Activated naive CD4-positive, alpha-beta T cell treated with anti-CD3 and anti-CD28 coated beads, Interleukin-2, amount 10 ng/mL, durations not matched to agents 7 days and 5 days (primary cell): Measurements from ENCODE around the gene SCEL.
"Not testable (repeated sequence)": the region's sequence is repeated elsewhere in the genome, so short reads cannot be mapped to it uniquely, and the experiment has no call there.

Experiments used
- CTCF ChIA-PET: fragments of 350-600 bp; sonication (Branson Sonifier 250); formaldehyde crosslinking; loops from one replicate; lab custom pipeline; 2021; ENCODE audit warnings: antibody characterized with exemption; lab: Charles Lee
- DNase-seq: peaks from one replicate; pipeline ENCODE4 v3.0.0-alpha.2; 2020
- H3K27ac Mint-ChIP-seq: one replicate; pipeline ENCODE4 v1.8.0; 2021; ENCODE audit warnings: mild to moderate bottlenecking, moderate library complexity, mixed read lengths
- H3K27me3 Mint-ChIP-seq: one replicate; pipeline ENCODE4 v1.8.0; 2021; ENCODE audit warnings: mild to moderate bottlenecking, mixed read lengths
- H3K36me3 Mint-ChIP-seq: one replicate; pipeline ENCODE4 v1.8.0; 2021; ENCODE audit warnings: mixed read lengths
- H3K4me1 Mint-ChIP-seq: one replicate; pipeline ENCODE4 v1.8.0; 2021; ENCODE audit warnings: mixed read lengths
- H3K4me3 Mint-ChIP-seq: one replicate; pipeline ENCODE4 v1.8.0; 2021; ENCODE audit warnings: mild to moderate bottlenecking, moderate library complexity, mixed read lengths
- H3K9me3 Mint-ChIP-seq: one replicate; pipeline ENCODE4 v1.8.0; 2021; ENCODE audit warnings: mixed read lengths

Gene SCEL

DNA sequence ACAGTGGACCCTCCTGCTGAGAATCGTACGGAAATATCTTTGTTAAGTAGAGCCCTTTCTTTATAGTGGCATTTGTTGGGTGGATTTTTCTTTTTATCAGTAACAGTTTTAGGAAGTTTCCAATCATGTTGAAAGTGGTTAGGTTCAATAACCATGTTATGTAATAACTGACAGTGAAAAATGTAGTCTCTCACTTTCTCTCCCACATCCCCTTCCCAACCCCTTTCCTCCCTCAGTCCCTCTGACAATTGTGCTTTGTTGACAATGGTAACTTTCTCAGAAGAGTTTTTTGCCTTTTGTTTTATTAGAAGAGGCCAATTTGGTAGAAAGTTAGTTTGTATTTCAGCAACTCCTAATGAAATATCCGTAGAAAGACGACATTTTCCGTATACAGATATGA, 84.1 kb downstream of the SCEL start:
- Mint-ChIP-seq H3K36me3 (no peaks in the 10 kb centered on the region), H3K4me1 (no peaks in the 10 kb centered on the region), H3K27ac (no peak overlapping the region), H3K4me3 (no peak overlapping the region), H3K9me3 (no peaks in the 10 kb centered on the region), H3K27me3 (peaks cover 11% of the 10 kb centered on the region)
- CTCF ChIA-PET = no interaction called here
- DNase-seq = no peak

GRCh38 chr13:77620138-77620537, 84.6 kb downstream of the SCEL start:
- H3K4me3 Mint-ChIP-seq = no peak overlapping the region
- no peaks in the 10 kb centered on the region for H3K4me1 Mint-ChIP-seq
- H3K9me3 Mint-ChIP-seq = no peaks in the 10 kb centered on the region
- H3K27me3 Mint-ChIP-seq = peaks cover 11% of the 10 kb centered on the region
- no peaks in the 10 kb centered on the region for H3K36me3 Mint-ChIP-seq
- H3K27ac Mint-ChIP-seq = no peak overlapping the region
- CTCF ChIA-PET = no interaction called here
- DNase-seq = no peak

DNA sequence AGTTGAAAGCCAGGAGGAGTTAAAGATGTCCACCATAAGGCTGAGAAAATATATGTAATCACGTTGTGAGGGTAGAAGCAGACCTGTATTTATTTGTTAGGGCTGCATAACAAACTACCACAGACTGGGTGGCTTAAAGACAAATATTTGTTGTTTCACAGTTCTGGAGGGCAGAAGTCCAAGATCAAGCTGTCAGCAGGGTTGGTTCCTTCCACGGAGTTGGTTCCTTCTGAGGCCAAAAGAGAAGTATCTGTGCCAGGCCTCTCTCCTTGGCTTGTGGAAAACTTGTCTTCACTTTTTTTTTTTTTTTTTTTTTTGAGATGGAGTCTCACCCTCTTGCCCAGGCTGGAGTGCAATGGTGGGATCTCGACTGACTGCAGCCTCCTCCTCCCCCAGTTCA, 88.3 kb downstream of the SCEL start:
- no peak for DNase-seq

DNA sequence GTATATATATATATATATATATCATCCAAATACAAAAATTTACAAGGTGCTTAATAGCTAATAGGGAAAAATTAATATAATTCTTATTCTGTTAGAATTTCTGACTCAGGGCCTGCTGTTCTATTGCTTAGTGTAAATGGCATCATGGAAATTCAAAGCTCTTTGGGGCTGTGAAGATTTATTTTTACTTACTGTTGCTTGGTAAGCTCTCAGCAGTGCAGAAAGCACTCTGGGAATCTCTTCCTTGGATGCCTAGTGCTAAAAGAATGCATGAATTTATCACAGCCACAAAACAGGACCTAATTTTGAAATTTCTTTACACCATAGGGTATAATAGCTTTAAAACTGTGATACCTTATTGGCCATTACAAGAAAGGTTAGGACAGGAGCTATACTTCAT, 92.7 kb downstream of the SCEL start:
- Mint-ChIP-seq H3K4me3 (no peak overlapping the region), H3K4me1 (no peaks in the 10 kb centered on the region), H3K27me3 (peaks cover 9% of the 10 kb centered on the region), H3K27ac (no peak overlapping the region), H3K36me3 (no peaks in the 10 kb centered on the region), H3K9me3 (no peaks in the 10 kb centered on the region)
- DNase-seq = no peak
- CTCF ChIA-PET = no interaction called here

More for the DNA sequence above, 88.3 kb downstream of the SCEL start:
- Mint-ChIP-seq H3K9me3 (no peaks in the 10 kb centered on the region), H3K27ac (no peak overlapping the region), H3K4me1 (no peaks in the 10 kb centered on the region), H3K27me3 (peaks cover 4% of the 10 kb centered on the region), H3K4me3 (no peak overlapping the region), H3K36me3 (no peaks in the 10 kb centered on the region)
- CTCF ChIA-PET = no interaction called here

- Mint-ChIP-seq H3K27ac (no peak overlapping the region), H3K9me3 (no peaks in the 10 kb centered on the region), H3K4me3 (no peak overlapping the region), H3K36me3 (no peaks in the 10 kb centered on the region), H3K4me1 (no peaks in the 10 kb centered on the region), H3K27me3 (no peaks in the 10 kb centered on the region)
- CTCF ChIA-PET = no interaction called here
- DNase-seq = no peak
Observed at GRCh38 chr13:77637588-77637987, 102.1 kb downstream of the SCEL start.

- no peak for DNase-seq
- H3K36me3 Mint-ChIP-seq = no peaks in the 10 kb centered on the region
Observed at GRCh38 chr13:77650409-77650808, 114.9 kb downstream of the SCEL start.

GRCh38 chr13:77653301-77653700, 117.8 kb downstream of the SCEL start:
- DNase-seq = no peak
- Mint-ChIP-seq H3K27me3 (peaks cover 3% of the 10 kb centered on the region), H3K4me3 (no peak overlapping the region), H3K27ac (no peak overlapping the region), H3K9me3 (no peaks in the 10 kb centered on the region), H3K36me3 (no peaks in the 10 kb centered on the region), H3K4me1 (no peaks in the 10 kb centered on the region)
- CTCF ChIA-PET = no interaction called here

More at GRCh38 chr13:77650409-77650808, 114.9 kb downstream of the SCEL start:
- H3K27me3 Mint-ChIP-seq = peaks cover 3% of the 10 kb centered on the region
- no peaks in the 10 kb centered on the region for H3K4me1 Mint-ChIP-seq
- H3K27ac Mint-ChIP-seq = no peak overlapping the region
- no peaks in the 10 kb centered on the region for H3K9me3 Mint-ChIP-seq
- CTCF ChIA-PET = no interaction called here
- no peak overlapping the region for H3K4me3 Mint-ChIP-seq

GRCh38 chr13:77660016-77660415, 124.5 kb downstream of the SCEL start:
- H3K4me1 Mint-ChIP-seq, H3K27me3 Mint-ChIP-seq, DNase-seq, H3K9me3 Mint-ChIP-seq, CTCF ChIA-PET, H3K36me3 Mint-ChIP-seq, H3K27ac Mint-ChIP-seq, H3K4me3 Mint-ChIP-seq: not testable (repeated sequence)

DNA sequence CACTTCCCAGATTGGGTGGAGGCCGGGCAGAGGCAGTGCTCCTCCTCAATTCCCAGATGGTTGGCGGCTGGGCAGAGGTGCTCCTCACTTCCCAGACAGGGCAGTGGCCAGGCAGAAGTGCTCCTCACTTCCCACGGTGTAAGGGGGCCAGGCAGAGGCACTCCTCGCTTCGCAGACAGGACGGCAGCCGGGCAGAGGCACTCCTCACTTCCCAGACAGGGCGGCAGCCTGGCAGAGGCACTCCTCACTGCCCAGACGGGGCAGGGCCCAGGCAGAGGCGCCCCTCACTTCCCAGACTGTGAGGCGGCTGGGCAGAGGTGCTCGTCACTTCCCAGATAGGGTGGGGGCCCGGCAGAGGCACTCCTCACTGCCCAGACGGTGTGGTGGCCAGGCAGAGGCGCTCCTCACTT, 125.3 kb downstream of the SCEL start:
- CTCF ChIA-PET = no interaction called here
- H3K4me3 Mint-ChIP-seq = no peak overlapping the region
- no peak overlapping the region for H3K27ac Mint-ChIP-seq
- H3K9me3 Mint-ChIP-seq = no peaks in the 10 kb centered on the region
- no peaks in the 10 kb centered on the region for H3K36me3 Mint-ChIP-seq
- no peak for DNase-seq
- no peaks in the 10 kb centered on the region for H3K27me3 Mint-ChIP-seq
- no peaks in the 10 kb centered on the region for H3K4me1 Mint-ChIP-seq

- H3K4me3 Mint-ChIP-seq, DNase-seq, H3K27me3 Mint-ChIP-seq, H3K4me1 Mint-ChIP-seq, H3K9me3 Mint-ChIP-seq, H3K36me3 Mint-ChIP-seq, CTCF ChIA-PET, H3K27ac Mint-ChIP-seq: not testable (repeated sequence)
Observed at GRCh38 chr13:77662301-77662700, 126.8 kb downstream of the SCEL start.

DNA sequence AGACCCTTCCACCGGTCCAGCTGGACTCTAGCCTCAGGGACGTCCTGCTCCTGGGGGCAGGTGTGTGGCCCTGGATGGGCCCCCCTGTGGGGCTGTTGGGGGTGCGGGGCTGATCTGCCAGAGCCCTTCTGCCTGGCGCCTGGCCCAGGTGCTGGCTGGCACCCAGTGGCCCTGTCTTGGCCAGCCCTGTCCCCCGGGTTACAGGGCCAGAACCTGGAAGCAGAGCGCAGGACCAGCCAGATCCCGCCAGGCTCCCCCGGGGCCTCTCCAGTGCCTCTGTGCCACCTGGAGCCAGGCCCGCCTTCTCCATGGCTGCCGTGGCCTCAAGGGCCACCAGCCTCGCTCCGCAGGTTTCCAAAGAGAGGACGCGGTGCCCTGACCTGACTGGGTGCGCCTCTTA, 127.3 kb downstream of the SCEL start:
- H3K36me3 Mint-ChIP-seq, H3K4me1 Mint-ChIP-seq, DNase-seq, H3K27ac Mint-ChIP-seq, H3K4me3 Mint-ChIP-seq, H3K27me3 Mint-ChIP-seq, CTCF ChIA-PET, H3K9me3 Mint-ChIP-seq: not testable (repeated sequence)

DNA sequence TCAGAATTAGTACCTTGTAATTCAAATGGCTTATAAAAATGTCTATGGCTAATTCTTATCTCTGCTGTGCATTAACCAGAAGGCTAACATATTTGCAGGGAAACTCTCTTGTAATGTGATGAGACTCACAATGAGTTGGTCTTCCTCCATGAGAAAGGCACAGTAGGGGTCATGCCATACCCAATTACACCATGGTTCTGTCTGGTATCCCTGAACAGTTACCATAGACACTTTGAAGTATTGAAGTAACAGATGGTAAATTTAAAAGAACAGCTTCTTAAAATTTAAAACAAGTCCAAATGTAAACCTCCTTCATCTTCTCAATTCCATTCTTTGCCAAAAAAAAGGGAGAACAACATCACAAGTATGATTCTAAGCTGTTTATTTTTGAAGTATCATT, 139.3 kb downstream of the SCEL start:
- Mint-ChIP-seq H3K27ac (no peak overlapping the region), H3K27me3 (peaks cover 33% of the 10 kb centered on the region), H3K9me3 (no peaks in the 10 kb centered on the region), H3K4me3 (no peak overlapping the region), H3K4me1 (peaks cover 3% of the 10 kb centered on the region), H3K36me3 (no peaks in the 10 kb centered on the region)
- no peak for DNase-seq
- CTCF ChIA-PET = no interaction called here

- H3K36me3 Mint-ChIP-seq = no peaks in the 10 kb centered on the region
- no peak overlapping the region for H3K27ac Mint-ChIP-seq
- no peak overlapping the region for H3K4me3 Mint-ChIP-seq
- no peaks in the 10 kb centered on the region for H3K9me3 Mint-ChIP-seq
- no peak for DNase-seq
- peaks cover 31% of the 10 kb centered on the region for H3K27me3 Mint-ChIP-seq
- no peaks in the 10 kb centered on the region for H3K4me1 Mint-ChIP-seq
- CTCF ChIA-PET = no interaction called here
Observed at GRCh38 chr13:77678691-77679235, 143.3 kb downstream of the SCEL start.

GRCh38 chr13:77687799-77688198, 152.3 kb downstream of the SCEL start:
- CTCF ChIA-PET = no interaction called here
- H3K27ac Mint-ChIP-seq = no peak overlapping the region
- H3K4me1 Mint-ChIP-seq = no peaks in the 10 kb centered on the region
- no peaks in the 10 kb centered on the region for H3K27me3 Mint-ChIP-seq
- no peak for DNase-seq
- H3K36me3 Mint-ChIP-seq = no peaks in the 10 kb centered on the region
- H3K9me3 Mint-ChIP-seq = no peaks in the 10 kb centered on the region
- H3K4me3 Mint-ChIP-seq = no peak overlapping the region

- no peak for DNase-seq
- H3K4me3 Mint-ChIP-seq = no peak overlapping the region
- CTCF ChIA-PET = no interaction called here
Observed at GRCh38 chr13:77691871-77692270, 156.4 kb downstream of the SCEL start.

More at GRCh38 chr13:77691871-77692270, 156.4 kb downstream of the SCEL start:
- Mint-ChIP-seq H3K9me3 (no peaks in the 10 kb centered on the region), H3K27ac (no peak overlapping the region), H3K27me3 (peaks cover 12% of the 10 kb centered on the region), H3K4me1 (peaks cover 15% of the 10 kb centered on the region), H3K36me3 (no peaks in the 10 kb centered on the region)
